Measurements from ENCODE around the gene PRCP.

GRCh38 chr11:82843057-82843795 is 57.0 kb downstream of the PRCP start:
- TF ChIP-seq CTCF (IDR thresholded peaks at IDR 0.05; ENCODE audit: extremely low read depth in 1 of 2, insufficient read depth in 1 of 2, low read depth in 1 of 2, low read length in 2 of 2), result no peak
- TF ChIP-seq POLR2A (IDR thresholded peaks at IDR 0.05; ENCODE audit: low read depth, low read length), result no peak

Measured in endothelial cell of umbilical vein (primary cell).